Left forelimb (tissue), 1 donor: ENCODE data around the gene NTM.

ENCODE experiments used
- DNase-seq: peaks from one replicate; pipeline ENCODE4 v3.0.0-alpha.2; 2018; ENCODE audit warnings: low spot score

NTM gene

DNA sequence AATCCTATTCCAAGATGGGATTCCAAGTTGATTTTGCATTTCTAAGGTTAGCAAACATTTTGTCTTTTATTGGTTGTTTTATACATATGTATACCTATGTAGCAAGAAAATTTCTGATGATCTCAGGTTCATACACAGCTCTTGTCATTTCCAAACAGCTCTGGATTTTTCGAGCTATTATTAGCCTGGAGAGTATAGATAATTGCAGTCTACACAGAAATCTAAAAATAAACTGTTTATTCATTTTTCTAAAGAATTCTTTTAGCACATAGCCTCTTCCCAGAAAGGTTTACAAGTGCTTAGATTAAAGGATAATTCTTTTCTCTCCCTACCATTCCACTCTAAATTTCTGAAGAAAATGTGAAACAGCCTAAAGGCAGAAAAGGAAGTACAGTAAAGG lies 705.0 kb downstream of the NTM start:
- no peak for DNase-seq

DNA sequence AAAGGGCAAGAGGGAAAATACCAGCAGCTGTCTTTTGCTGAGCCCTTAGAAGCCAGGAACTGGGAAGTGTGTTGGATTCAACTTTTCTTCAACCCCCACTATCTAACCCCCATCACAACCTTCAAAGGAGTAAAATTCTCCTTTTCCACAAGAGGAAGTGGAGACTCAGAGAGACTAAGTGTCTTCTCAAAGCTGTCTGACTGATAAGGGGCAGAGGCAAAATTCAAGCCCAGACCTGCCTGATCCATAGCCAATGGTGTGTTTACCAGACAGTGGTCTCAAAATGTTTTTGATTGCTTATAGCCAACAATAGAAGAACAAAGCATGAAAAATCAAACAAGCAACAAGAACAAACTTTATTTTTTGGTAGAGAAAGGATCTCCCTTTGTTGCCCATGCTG lies 707.0 kb downstream of the NTM start:
- DNase-seq = no peak

DNA sequence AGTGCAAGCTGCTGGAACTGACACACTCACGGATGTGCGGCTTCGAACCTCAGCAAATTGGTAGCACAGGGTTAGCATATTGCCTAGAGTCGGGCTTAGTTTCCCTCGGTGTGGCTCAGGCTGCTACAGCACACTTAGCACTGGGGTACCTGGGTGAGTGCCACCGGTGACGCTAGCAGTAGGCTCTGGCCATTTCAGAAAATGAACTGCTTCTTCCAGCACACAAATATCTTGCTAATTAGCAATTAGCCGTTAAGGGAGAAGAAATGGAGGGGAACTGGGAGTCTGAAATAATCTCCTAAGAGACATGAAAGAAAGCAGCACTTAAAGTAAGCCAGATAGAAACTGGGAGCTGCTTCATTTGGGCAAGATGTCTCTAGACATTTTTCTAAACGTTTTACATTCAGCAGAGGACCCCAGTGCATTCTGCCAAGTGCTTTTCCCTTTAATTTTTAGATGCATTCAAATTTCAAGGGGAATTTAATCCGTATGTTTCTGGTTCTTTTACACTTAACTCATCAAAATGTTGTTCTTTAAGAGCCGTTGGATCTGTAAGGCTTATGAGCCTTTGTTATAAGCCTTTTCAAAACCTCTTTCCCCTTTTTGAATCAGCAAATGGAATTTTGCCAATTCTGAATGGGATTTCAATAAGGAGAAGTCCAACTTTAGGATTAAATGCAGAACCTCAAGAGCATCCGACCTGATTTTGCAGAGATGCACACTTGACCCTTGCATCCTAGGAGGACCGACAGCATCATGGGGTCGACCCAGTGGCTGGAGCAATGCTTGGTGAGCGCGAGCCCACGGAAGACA lies 708.1 kb downstream of the NTM start:
- no peak for DNase-seq

DNA sequence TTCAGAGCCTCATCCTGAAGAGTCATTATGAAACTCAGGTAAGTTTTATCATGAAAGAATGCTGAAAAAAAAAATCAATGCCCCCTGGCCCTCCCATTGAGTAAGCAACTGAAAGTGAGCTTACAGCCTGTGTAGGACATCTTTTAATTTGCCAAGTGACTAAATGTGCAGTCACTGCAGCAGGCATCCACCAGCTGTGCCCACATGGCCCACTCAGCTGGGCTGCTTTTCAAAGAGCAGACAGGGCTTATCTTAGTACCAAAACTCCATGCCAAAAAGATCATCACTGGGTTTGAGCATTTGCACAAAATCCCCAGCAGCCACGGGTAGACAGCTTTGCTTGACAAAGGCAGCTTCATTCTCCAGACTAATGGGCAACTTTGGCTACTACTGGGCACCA lies 709.7 kb downstream of the NTM start:
- DNase-seq = no peak

DNA sequence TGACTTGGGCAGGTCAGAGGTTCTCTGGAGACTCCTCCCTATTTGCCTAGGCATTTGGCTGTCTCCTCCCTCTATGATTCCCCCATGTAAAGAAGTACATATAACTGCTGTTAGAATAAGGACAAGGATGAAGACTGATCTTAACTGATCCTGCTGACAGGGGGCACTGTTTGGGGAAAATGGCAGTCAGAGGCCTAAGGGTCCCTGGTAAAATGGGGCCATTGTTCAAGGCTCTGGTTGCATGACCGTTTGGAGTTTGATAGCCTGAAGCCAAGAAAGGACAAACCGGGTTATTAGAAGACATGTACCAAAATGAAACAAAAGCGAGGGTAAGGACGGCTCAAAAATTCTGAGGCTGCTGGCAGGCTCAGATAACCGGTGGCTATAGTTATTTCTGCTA lies 712.2 kb downstream of the NTM start:
- DNase-seq = no peak

DNA sequence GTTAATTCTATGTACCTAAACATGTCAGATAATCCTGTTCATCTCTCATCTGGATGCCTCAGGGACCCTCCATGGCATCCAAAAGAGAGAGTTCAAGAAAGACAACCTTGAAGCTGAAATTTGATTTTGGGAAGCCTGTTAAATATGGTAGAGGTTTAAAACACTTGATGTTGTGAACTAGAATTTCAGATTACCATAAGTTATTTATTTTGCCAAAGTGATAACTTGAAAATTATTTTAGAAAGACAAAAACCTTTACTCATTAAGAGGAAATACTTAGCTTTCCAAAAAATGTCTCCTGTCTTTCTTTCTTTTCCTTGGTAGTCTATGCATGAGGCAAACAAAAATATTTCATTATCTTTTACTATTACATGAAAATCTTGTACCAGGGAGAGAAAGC lies 714.0 kb downstream of the NTM start:
- no peak for DNase-seq

DNA sequence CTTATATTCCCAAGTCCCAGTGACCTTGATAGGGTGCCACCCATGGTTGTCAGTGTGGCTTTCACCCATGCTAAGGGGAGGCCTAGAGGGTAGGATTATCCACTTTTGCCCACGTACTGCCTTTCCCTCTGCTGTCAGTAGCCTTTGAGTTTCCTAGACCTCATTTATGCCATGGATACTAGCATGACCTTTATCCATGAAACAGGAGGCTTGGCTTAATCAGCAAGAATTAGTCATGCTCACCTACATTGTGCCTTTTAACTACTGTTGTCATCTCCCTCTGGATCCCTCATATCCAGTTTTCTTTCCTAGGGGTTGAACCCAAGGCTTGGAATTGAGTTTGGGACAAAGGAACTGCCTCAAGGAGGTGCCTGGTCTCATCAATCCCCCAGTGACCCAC lies 716.7 kb downstream of the NTM start:
- DNase-seq = no peak

DNA sequence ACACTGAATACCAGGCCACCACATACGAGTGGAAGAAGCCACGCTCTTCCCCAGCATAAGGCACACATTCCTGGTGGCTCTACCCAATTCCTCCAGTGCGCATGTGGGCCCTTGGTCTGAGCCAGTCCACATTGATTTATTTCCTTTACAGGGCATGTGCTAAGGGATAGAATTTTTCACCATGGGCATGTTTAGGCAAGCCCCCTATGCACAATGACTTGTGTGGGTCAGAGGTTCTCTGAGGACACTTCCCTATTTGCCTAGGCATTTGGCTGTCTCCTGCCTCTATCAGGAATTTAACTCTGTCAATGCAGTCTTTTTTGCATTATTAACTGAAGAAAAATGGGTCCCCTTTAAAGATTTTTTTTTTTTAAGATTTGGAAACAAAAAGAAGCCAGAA lies 718.1 kb downstream of the NTM start:
- no peak for DNase-seq

DNA sequence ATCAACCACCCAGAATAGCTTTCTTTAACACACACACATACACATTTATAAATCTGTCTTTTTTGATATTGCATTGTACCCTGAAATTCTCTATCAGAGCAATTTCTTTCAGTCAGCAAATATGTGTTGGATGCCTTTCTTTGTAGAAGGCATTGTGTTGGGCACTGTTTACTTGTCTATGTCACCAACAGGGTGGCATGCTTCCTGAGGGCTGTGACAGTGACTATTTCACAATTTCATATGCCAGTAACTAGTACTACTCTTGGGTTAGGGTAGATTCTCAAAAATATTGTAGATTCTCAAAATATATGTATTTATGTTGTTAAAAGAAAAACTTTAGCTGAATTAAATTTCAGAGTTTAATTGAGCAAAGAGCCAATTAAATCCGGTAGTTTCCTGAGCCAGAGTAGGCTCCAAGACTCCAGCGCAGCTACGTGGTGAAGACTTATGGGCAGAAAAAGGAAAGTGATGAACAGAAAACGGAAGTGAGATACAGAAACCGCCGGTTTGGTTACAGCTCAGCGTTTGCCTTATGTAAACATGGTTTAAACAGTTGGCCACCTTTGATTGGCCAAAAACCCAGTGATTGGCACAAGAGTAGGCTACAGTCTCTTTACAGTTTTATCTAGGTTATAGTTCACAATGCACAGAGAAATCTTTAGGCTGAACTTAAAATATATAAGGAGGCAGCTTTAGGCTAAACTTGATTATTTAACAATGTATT lies 723.3 kb downstream of the NTM start:
- no peak for DNase-seq

DNA sequence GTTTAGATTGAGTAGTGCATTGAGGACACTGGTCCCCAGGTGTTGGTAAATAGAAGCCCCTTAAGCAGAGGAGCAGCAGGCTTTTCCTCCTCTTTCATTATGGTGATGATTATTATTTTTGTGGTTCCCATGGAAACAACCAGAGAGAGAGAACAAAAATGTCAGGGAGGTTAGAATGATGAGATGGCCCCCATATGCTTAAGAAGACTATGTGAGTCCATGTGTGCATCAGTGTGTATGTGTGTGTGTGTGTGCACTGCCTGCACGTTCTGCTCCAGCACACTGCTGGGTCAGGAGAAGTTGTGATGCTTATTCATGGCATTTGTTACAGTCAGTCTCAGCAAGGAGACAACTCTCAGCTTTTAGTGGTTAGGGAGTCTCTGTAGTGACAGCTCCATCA lies 724.2 kb downstream of the NTM start:
- DNase-seq = no peak

DNA sequence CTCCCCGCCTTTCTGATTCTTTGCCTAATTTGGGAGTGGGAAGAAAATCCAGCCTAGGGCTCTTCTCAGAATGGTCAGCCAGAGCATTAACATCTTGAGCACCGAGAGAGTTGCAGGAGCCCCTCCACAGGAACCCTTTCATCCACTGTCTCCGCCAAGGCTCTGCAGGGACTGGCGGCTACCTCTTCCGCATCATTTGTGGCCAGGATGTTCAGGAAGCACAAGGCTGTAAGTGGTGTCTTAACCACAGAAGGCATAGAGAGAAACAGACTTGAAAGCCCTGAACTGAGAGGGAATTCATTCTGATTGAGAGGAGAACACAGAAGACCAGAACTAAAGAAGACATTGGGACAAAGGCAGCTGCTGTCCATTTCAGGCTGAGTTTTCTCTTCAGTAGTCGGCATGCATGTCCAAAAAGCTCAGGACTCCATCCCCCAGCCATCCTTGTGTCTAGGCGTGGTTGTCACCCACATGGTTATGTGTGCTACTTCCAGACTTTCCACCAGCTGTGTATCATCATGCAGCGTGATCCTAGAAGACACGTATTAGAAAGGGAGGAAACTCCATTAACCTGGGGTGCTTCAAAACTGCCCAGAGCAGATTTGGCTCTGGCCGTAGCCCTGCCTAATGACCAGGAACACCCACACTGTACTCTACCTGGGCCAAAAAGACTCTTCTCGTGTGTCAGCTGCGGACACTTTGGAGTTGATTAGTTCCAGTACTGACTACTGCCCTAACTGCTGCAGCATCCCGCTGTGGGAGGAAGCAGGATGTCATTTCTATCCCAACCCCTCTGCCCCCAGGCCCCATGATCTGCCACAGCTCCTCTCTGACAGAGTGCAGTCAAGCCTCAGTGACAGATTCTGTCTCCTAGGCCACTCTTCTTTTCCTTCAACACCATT lies 725.1 kb downstream of the NTM start:
- DNase-seq = no peak

DNA sequence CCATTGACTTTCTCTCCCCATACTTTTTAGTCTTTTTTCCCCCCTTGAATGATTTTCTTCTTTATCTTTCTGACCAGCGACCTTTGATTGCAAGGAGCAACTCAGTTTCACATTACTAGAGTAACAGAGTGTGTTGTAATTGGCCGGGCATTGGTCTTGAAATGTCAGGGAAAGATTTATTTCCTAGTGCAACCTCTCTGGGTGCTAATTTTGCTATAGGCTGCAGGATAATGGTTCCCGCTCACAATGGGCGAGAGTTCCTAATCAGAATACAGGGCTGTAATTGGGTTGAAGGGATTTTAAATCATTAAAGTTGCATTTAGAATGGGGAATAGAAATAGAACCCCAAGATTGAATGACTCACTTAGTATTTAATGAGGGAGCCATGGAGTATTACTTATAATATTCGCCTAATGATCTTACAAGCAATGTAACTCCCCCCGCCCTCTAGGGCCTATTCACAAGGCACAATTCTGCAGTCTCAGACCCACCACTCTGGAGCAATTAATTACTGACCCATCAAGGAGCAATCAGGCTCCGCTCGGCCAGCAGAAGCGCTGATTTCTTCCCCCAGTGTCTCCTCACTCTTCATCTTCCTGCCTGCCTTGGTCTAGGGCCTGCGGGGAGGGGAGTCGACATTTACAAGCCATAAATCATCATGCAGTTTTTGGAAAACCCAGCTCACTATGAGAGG lies 725.9 kb downstream of the NTM start:
- DNase-seq = no peak

DNA sequence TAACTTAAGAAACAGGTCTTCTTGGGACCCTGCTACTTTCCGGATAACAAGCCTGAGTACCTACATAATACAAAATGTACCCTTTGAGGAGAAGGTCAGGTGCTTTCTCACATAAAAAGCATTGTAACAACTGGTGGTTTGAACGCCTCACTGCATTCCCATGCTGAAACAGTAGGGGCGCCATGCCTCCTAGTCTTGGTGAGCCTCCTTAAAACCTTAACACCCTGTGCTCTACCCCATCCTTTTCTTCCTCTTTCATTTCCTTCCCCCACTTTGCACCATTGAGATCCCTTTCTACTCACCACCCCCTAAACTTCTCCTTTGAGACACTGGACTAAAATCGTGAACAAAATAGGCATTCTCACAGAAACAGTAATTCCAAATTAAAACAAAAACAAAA lies 729.3 kb downstream of the NTM start:
- no peak for DNase-seq

DNA sequence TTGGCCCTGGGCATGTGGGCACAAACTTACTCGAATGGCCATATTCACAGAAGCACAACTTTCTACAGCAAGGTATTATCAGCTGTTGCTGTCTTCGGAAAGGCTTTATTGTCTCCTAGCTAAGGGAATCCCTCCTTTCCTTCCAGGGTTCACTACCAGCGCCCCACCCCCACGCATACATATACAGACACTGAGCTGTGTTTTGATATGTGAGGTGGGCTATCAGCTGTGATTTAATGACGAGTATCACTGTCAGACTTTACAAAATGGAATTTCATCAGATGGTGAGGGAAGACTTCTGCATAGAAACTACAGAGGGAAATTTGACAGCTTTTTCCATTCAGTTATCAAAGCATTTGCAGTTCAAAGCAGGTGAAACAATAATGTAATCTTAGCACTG lies 730.2 kb downstream of the NTM start:
- DNase-seq = no peak

DNA sequence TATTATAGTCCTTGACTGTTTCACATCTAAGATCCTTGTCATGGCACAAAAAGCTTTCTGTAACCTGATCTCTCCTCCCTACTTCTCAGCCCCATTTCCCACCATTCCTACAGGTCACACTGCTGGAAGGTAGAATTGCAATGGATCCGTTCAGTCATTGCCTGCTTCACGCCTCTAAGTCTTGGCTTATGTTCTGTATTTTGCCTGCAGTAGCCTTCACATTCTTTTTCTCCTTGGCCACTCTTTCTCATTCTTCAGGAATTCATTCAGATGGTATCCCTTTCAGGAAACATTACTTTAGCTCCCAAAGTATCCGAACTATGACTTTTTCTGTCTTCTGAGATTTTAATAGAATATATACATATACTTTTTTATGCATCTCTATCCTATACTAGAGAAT lies 731.5 kb downstream of the NTM start:
- no peak for DNase-seq

DNA sequence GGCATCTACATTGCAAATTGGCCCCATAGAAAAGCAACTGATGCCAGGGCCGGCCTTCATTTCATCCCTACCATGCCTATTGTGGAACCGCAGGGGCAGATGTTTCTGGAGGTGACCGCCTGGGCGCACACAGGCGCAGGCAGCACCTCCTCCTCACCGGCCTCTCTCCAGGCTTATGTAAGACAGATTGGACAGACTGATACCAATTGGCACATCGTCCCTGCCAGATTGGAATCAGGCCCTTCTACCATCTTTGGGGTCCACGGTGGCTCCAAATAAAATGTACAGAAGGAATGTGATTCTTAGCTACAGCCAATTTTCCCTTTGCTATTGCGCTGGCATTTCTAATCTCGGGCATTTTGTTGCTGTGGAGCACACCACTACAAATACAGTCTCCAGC lies 732.6 kb downstream of the NTM start:
- no peak for DNase-seq

DNA sequence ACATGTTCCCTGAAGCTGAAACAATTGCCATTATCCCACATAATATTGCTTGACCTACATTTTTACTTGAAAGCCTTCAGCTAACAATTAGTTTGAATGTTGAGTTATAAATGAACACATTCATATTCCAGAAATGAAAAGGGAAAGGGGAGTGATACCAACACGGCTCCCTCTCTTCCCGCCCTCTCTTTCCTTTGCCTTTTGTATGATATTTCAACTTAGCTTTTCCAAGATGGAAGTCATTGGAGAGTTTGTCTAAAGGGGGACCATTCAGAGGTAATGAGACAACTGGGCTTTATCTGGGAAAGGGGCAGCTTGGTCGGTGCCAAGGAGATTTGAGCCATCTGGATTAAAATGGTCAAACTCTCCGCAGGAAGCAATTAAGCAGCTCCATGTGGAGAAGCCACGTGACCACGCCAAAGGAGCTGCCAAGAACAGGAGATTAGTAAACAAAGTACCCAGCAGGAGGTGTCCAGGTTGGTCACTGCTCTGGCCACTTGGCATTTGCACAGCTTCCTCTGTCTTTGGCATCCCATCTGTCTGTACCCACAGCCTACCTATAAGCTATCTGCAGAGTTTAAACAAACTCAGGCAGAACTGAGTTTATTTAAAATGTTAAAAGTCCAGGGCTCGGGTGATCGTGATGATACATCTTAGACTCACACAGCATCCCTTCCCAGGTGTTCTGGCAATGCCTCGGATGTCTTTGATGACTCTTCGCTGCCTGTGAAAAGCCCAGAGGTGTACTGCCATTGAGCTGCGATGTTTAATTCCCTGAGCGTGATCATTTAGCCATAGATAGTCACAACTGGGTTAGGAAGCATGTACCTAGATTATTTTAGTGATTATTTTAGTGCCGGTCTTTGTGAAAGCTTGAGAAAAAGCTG lies 735.9 kb downstream of the NTM start:
- no peak for DNase-seq

DNA sequence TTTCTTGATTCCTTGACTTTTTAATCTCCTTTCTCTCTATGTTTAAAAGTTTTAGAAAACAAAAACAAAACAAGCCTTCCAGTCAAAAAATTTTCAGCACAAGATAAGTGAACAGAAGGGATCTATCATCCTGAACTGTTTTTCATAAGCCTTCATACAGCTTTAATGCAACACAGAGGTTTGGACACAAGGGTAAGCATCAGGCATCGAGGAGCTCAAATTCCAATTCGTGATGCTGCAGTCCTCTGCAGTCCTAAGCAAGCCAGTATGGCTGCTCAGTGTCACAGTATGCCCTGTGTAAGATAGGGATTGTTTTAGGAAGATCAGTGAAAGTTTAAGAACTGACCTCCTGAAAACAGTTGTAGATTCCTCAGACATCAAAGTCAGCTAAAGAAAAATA lies 740.9 kb downstream of the NTM start:
- DNase-seq = no peak

DNA sequence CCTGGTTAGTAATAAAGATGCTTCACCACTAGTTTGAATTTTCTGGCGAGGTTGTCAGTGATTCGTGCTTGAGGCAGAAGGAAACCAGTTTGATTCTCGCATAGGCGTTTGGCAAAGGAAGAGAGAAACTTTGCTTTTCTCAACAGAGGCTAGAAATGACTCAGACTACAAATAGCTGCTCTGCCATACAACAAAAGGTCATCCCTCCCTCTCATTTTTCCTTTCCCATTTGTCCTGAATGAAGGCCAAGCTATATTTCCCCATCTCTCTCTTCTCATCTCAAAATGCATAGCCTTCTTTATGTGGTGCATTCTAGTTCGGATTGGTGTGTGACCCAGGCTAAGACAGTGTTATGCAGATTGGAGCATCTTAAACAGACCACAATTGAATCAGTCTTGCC lies 741.4 kb downstream of the NTM start:
- DNase-seq = no peak

DNA sequence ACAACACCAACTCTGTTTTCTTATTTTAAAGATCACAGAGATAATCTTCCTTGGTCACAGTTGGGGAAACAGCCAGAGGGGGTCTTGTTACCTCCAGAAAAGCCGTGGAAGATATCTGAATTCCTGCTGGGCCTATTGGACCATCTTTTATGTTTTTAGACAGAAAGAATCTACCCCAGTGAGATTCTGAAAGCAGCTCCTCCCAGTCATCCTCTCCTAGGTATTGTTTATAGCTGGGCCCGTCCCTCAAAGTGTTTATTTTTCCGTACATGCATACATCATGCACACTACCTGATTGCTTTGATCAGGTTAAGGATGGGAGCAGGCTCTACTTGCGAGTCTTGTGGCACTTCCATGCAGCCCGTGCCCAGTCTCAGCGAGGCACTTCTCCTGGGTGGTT lies 742.4 kb downstream of the NTM start:
- no peak for DNase-seq

DNA sequence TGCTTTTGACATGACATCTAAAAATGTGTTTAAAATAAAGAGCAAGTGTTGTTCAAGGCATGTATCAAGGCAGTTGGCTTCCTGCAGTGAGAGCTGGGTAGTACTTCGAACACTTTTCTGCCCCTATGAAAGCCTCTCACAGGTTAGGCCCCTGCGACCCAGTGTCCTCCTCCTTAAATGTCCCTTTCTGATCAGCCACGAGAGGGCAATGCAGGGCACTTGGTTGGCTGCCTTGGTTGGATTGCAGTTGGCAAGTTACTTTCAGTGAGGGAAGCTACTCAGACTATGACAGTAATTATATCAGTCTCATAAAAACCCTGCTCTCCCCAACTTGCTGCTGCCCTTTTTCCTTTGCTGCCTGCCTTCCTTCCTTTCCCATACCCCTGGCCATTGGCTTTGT lies 743.8 kb downstream of the NTM start:
- no peak for DNase-seq
